ENCODE data around the gene CDH23.

The CDH23 gene

DNA sequence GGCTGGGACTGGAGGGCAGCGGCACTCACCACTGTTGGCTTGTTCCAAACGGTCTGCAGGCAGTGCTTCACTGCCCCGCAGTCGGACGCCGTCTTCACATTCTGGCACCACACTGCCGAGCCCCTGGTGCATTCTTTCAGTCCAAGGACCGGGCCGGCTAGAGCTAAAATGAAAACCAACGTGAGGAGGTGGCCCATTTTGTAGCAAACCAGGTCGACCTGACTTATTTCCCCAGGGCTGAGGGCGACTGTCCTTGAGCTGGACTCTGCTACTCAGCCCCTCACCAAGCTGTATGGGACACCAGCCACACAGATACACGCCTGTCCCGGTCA is 437.6 kb downstream of the CDH23 start:
- no peaks in the 10 kb centered on the region for H3K9me2 ChIP-seq (replicated peaks; ENCODE audit: insufficient read depth, low read length)
- TF ChIP-seq EZH2 (optimal IDR thresholded peaks at IDR 0.05; ENCODE audit: low read depth, low read length) = no peak
- no peak for TF ChIP-seq EZH2phosphoT487 (IDR thresholded peaks at IDR 0.05; ENCODE audit: low read length)
- TF ChIP-seq, protein P1, sequence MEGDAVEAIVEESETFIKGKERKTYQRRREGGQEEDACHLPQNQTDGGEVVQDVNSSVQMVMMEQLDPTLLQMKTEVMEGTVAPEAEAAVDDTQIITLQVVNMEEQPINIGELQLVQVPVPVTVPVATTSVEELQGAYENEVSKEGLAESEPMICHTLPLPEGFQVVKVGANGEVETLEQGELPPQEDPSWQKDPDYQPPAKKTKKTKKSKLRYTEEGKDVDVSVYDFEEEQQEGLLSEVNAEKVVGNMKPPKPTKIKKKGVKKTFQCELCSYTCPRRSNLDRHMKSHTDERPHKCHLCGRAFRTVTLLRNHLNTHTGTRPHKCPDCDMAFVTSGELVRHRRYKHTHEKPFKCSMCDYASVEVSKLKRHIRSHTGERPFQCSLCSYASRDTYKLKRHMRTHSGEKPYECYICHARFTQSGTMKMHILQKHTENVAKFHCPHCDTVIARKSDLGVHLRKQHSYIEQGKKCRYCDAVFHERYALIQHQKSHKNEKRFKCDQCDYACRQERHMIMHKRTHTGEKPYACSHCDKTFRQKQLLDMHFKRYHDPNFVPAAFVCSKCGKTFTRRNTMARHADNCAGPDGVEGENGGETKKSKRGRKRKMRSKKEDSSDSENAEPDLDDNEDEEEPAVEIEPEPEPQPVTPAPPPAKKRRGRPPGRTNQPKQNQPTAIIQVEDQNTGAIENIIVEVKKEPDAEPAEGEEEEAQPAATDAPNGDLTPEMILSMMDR (IDR thresholded peaks at IDR 0.05; ENCODE audit: low read length) = no peak
- peaks cover 9% of the 10 kb centered on the region for H3K36me3 ChIP-seq (replicated peaks; ENCODE audit: insufficient read depth, low read length)
- no peak overlapping the region for H3K9ac ChIP-seq (ENCODE audit: low read length)
- H2AFZ ChIP-seq (ENCODE audit: low read length) = no peak overlapping the region
- H3K27me3 ChIP-seq (replicated peaks; ENCODE audit: insufficient read depth, low read length) = no peaks in the 10 kb centered on the region
- H3K4me1 ChIP-seq (ENCODE audit: low read length) = peaks cover 11% of the 10 kb centered on the region
- H4K20me1 ChIP-seq (ENCODE audit: insufficient read depth, low read length) = peaks cover 18% of the 10 kb centered on the region
- H3F3A ChIP-seq (ENCODE audit: insufficient read depth, low read length) = no peaks in the 10 kb centered on the region
- peaks cover 82% of the 10 kb centered on the region for H3K79me2 ChIP-seq (ENCODE audit: low read length)
- H3K27ac ChIP-seq (ENCODE audit: low read length) = no peak overlapping the region
- H3K4me3 ChIP-seq (ENCODE audit: low read length) = no peak overlapping the region
- H3K4me2 ChIP-seq (ENCODE audit: low read depth, low read length) = no peak overlapping the region
- H3K9me3 ChIP-seq (replicated peaks; ENCODE audit: insufficient read depth, low read length) = no peaks in the 10 kb centered on the region
- DNase-seq = no peak

DNA sequence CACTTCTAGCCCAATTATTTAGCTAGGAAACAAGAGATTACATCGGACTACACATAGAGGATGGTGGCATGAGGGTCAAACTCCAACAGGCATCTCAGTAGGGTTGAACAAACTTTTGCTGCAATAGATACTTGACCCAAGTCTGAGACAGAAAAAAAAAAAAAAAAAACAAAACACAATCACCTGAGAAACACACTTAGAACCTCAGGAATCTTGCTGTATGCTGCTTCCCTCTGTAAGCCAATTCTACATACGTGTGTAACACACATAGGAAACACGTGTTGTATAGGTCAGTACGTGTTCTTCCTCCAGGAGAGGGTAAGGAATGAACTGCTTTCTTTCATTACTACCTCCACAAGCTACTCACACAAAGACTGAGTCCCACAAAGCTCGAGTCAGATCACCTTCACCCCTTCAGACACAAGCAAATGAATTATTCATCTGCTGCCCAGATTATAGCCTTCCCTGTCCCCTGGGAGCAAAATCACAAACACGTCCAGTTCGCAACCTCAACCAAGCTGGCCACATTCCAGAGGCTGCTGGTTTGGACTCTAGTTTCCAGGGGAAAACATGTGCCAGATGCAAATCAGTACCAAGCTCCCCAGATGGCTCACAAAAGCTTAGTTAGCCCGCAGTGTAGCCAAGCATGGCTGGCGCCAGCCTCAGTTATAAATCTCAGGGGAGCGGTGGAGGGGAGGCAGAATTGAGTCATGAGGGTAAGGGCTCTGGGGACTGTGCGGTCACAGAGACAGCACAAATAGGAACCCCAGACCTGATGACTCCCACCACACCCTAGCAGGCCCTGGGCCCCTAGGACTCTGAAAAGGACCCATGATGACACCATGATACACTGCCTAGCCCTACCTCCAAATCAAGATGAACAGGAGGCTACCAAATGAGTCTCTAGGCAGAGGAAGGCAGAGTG is 439.2 kb downstream of the CDH23 start:
- Histone ChIP-seq H3K4me1 (ENCODE audit: low read length) (peaks cover 11% of the 10 kb centered on the region), H3K9me2 (replicated peaks; ENCODE audit: insufficient read depth, low read length) (no peaks in the 10 kb centered on the region), H3K9ac (ENCODE audit: low read length) (no peak overlapping the region), H3K27me3 (replicated peaks; ENCODE audit: insufficient read depth, low read length) (no peaks in the 10 kb centered on the region), H3K4me2 (ENCODE audit: low read depth, low read length) (no peak overlapping the region), H2AFZ (ENCODE audit: low read length) (no peak overlapping the region), H3K9me3 (replicated peaks; ENCODE audit: insufficient read depth, low read length) (no peaks in the 10 kb centered on the region), H3K27ac (ENCODE audit: low read length) (no peak overlapping the region), H3K79me2 (ENCODE audit: low read length) (peaks cover 94% of the 10 kb centered on the region), H3F3A (ENCODE audit: insufficient read depth, low read length) (no peaks in the 10 kb centered on the region), H3K36me3 (replicated peaks; ENCODE audit: insufficient read depth, low read length) (peaks cover 9% of the 10 kb centered on the region), H3K4me3 (ENCODE audit: low read length) (no peak overlapping the region), H4K20me1 (ENCODE audit: insufficient read depth, low read length) (peaks cover 24% of the 10 kb centered on the region)
- no peak for DNase-seq
- TF ChIP-seq EZH2 (optimal IDR thresholded peaks at IDR 0.05; ENCODE audit: low read depth, low read length) = no peak
- TF ChIP-seq, protein P1 (IDR thresholded peaks at IDR 0.05; ENCODE audit: low read length) = no peak
- no peak for TF ChIP-seq EZH2phosphoT487 (IDR thresholded peaks at IDR 0.05; ENCODE audit: low read length)

DNA sequence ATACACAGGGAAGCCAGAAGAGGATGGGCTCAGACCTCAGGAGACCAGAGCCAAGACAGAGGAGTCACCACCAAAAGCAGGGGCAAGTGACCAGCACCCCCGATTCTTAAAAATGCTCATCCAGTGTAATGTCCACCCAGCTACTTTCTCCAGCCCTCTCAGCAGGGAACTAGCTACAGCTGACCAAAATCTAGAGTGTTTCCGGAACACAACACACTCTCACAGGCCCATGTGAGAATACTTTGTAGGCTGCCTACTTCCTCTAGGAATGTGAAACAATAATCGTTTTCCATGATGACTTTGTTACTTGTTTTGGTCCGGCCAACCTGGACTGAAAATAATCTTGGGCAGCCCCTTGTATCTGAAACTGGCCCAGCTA is 439.9 kb downstream of the CDH23 start:
- TF ChIP-seq EZH2 (optimal IDR thresholded peaks at IDR 0.05; ENCODE audit: low read depth, low read length) (no peak), EZH2phosphoT487 (IDR thresholded peaks at IDR 0.05; ENCODE audit: low read length) (no peak)
- TF ChIP-seq, protein P1 (IDR thresholded peaks at IDR 0.05; ENCODE audit: low read length) = no peak
- Histone ChIP-seq H3K4me1 (ENCODE audit: low read length) (peaks cover 11% of the 10 kb centered on the region), H3F3A (ENCODE audit: insufficient read depth, low read length) (no peaks in the 10 kb centered on the region), H3K9me3 (replicated peaks; ENCODE audit: insufficient read depth, low read length) (no peaks in the 10 kb centered on the region), H3K9ac (ENCODE audit: low read length) (no peak overlapping the region), H3K27me3 (replicated peaks; ENCODE audit: insufficient read depth, low read length) (no peaks in the 10 kb centered on the region), H4K20me1 (ENCODE audit: insufficient read depth, low read length) (peaks cover 26% of the 10 kb centered on the region), H3K27ac (ENCODE audit: low read length) (no peak overlapping the region), H3K4me2 (ENCODE audit: low read depth, low read length) (no peak overlapping the region), H3K4me3 (ENCODE audit: low read length) (no peak overlapping the region), H2AFZ (ENCODE audit: low read length) (no peak overlapping the region), H3K79me2 (ENCODE audit: low read length) (peaks cover 97% of the 10 kb centered on the region), H3K36me3 (replicated peaks; ENCODE audit: insufficient read depth, low read length) (peaks cover 5% of the 10 kb centered on the region; the same call in 1 of the 2 replicates), H3K9me2 (replicated peaks; ENCODE audit: insufficient read depth, low read length) (no peaks in the 10 kb centered on the region)
- DNase-seq = no peak

Data from MM.1S (cell line).